OCI-M2 (cell line): Measurements from ENCODE around the gene MSI2.

Source experiments
- DNase-seq: peaks from one replicate; lab custom pipeline; 2025; ENCODE audit not compliant: unreplicated experiment; lab: John Stamatoyannopoulos, UW

MSI2 gene

GRCh38 chr17:57246257-57246656 is 10.1 kb upstream of the MSI2 start:
- no peak for DNase-seq

GRCh38 chr17:57247261-57247660 is 9.1 kb upstream of the MSI2 start:
- DNase-seq: no peak

- DNase-seq: no peak
Observed at GRCh38 chr17:57247913-57248312, 8.4 kb upstream of the MSI2 start.

GRCh38 chr17:57249520-57249919 is 6.8 kb upstream of the MSI2 start:
- DNase-seq: no peak

- no peak for DNase-seq
Observed at GRCh38 chr17:57251211-57251787, 5.0 kb upstream of the MSI2 start.

- DNase-seq: no peak
Observed at GRCh38 chr17:57253362-57254065, 2.8 kb upstream of the MSI2 start.

- no peak for DNase-seq
Observed at GRCh38 chr17:57255182-57255775, 1.0 kb upstream of the MSI2 start.

- DNase-seq: no peak
Observed at GRCh38 chr17:57256708-57257112, 387 bp downstream of the MSI2 start.

GRCh38 chr17:57257195-57257894 is 1.0 kb downstream of the MSI2 start:
- DNase-seq: no peak

GRCh38 chr17:57257895-57258851 is 1.9 kb downstream of the MSI2 start:
- DNase-seq: no peak

- no peak for DNase-seq
Observed at GRCh38 chr17:57259306-57259705, 3.0 kb downstream of the MSI2 start.

- no peak for DNase-seq
Observed at GRCh38 chr17:57259817-57260216, 3.5 kb downstream of the MSI2 start.

- no peak for DNase-seq
Observed at GRCh38 chr17:57260325-57261083, 4.2 kb downstream of the MSI2 start.

- DNase-seq: no peak
Observed at GRCh38 chr17:57261084-57261461, 4.8 kb downstream of the MSI2 start.

GRCh38 chr17:57262557-57262956 is 6.2 kb downstream of the MSI2 start:
- no peak for DNase-seq

- no peak for DNase-seq
Observed at GRCh38 chr17:57264250-57264649, 7.9 kb downstream of the MSI2 start.

- DNase-seq: no peak
Observed at GRCh38 chr17:57264776-57265175, 8.5 kb downstream of the MSI2 start.

- DNase-seq: no peak
Observed at GRCh38 chr17:57266902-57267311, 10.6 kb downstream of the MSI2 start.

- no peak for DNase-seq
Observed at GRCh38 chr17:57268181-57268580, 11.9 kb downstream of the MSI2 start.

GRCh38 chr17:57269052-57269451 is 12.7 kb downstream of the MSI2 start:
- DNase-seq: no peak
